Stimulated activated CD4-positive, alpha-beta T cell treated with anti-CD3 and anti-CD28 coated beads, Interleukin-4, amount 100 ng/mL, for 24 hours (primary cell): ENCODE data around the gene RPL4.

Source experiments
- DNase-seq: peaks from one replicate; pipeline ENCODE4 v3.0.0-alpha.2; 2020

The RPL4 gene

GRCh38 chr15:66454143-66454542, 50.5 kb downstream of the RPL4 start:
- no peak for DNase-seq

DNA sequence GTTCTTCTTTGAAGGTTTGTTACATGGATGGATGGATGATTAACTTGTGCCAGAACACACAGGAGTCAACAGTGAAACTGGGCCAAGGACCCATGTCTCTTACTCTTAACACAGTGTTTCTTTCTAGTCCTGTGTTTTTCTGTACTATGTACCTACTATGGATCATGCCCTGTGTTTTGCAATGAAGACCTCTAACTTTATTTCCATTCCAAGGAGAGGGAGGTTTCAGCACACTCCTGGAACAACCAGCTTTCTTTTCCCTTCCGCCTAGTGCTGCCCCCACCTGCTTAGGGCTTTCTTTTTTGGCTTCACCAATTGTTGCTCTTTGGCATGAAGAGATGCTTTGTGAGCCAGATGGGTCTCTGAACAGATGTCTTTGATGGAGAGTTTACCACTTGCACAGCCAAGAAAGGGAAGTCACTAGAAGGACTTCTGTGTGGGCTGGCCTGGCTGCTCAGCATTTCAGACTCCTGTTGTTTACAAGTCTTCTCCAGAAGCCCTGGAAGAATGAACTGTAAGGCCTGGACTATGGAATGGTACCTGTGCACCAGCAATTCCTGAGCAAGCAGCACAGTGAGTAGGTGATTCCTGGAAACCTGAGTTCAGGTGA, 51.6 kb downstream of the RPL4 start:
- no peak for DNase-seq

DNA sequence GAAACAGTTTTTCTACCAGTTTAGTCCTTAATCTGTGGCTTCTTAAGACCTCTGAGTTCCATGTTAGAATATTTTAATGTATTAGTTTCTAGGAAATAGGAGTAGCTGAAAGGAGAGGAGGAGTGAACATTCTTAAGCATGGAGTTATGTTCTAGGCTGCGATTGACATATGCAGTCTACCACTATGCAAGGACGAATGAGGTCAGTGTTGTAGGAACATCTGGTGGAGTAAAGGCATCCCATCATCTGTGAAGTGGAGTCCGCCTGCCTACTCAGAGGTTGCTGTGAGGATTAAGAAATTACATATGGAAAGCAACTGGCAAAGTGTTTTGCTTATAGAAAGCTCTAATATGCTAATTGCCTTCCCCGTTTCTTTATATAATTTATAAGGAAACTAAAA, 52.2 kb downstream of the RPL4 start:
- DNase-seq: no peak
